ENCODE data around the gene PEX16.

DNA sequence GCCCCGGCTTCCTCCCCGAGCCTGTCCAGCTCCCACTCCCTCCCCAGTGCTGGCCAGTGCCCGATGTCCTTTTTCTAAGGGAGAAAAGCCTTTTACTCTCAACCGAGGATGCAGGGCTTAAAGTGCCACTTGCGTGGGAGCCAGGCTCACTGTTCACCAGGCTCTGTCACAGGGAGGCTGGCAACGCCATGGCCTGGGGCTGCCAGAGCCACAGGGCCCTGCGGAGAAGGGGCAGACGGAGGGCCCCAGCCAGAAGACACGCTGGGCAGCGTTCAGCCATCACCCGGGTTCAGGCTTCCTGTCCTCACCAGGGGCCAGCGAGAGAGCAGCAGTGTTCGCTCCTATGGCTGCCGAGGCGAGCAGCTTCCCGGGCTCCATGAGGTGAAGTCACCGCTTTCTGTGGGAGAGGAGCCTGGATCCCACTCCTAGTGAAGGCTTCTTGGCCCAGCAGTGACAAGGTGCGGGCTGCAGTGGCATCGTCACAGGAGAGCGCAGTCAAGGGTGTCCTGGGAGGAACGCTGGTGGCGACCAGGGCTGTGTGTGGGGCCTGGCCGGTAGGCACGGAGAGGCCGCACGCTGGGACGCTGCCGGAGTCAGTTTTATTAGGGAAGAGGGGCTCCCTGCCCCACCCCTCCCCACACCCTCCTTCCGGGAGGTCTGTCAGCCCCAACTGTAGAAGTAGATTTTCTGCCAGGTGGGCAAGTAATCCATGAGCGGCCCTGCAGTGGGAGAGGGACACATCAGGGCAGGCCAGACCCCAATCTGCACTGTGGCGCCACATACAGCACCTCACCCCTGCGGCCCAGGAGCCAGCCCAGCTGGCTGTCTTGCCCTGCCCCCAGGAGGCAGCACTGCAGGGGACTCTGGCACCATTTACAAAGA lies 7.8 kb downstream of the PEX16 start:
- TF ChIP-seq, protein P1, sequence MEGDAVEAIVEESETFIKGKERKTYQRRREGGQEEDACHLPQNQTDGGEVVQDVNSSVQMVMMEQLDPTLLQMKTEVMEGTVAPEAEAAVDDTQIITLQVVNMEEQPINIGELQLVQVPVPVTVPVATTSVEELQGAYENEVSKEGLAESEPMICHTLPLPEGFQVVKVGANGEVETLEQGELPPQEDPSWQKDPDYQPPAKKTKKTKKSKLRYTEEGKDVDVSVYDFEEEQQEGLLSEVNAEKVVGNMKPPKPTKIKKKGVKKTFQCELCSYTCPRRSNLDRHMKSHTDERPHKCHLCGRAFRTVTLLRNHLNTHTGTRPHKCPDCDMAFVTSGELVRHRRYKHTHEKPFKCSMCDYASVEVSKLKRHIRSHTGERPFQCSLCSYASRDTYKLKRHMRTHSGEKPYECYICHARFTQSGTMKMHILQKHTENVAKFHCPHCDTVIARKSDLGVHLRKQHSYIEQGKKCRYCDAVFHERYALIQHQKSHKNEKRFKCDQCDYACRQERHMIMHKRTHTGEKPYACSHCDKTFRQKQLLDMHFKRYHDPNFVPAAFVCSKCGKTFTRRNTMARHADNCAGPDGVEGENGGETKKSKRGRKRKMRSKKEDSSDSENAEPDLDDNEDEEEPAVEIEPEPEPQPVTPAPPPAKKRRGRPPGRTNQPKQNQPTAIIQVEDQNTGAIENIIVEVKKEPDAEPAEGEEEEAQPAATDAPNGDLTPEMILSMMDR (IDR thresholded peaks at IDR 0.05; ENCODE audit: low read length) = no peak
- TF ChIP-seq EZH2 (IDR thresholded peaks at IDR 0.05; ENCODE audit: borderline replicate concordance, low read length) = no peak

Measured in OCI-LY1 (cell line).